Peyer's patch (tissue), 4 donors: Measurements from ENCODE around the gene LAPTM5. TPM values are rescaled to one million over a fixed set of nuclear protein-coding genes. Genes with fewer than 3 reads are reported as not detected.

Source experiments
- DNase-seq, 3 donors: peaks; one replicate each; pipeline ENCODE4 v3.0.0-alpha.2; 2017 to 2019
- H3K27ac ChIP-seq, 4 donors: fragments of 200-600 bp; sonication (generic); one replicate each; pipeline ENCODE4 v1.5.1; 2016 to 2019
- H3K27me3 ChIP-seq, 2 donors: fragments of 200-600 bp; sonication (generic); one replicate each; pipeline ENCODE4 v1.5.1; 2019
- H3K36me3 ChIP-seq, 3 donors: fragments of 200-600 bp; sonication (generic); one replicate each; pipeline ENCODE4 v1.5.1; 2016 to 2019
- H3K4me1 ChIP-seq, 4 donors: fragments of 200-600 bp; sonication (generic); one replicate each; pipeline ENCODE4 v1.5.1; 2016 to 2019
- H3K4me3 ChIP-seq, 4 donors: fragments of 200-600 bp; sonication (generic); 1 replicate in 3 of 4; 2 replicates in 1 of 4; pipeline ENCODE4 v1.5.1; 2016 to 2019; ENCODE audit warnings: mild to moderate bottlenecking in 1 of 4
- H3K9me3 ChIP-seq, 4 donors: fragments of 200-600 bp; sonication (generic); one replicate each; pipeline ENCODE4 v1.5.1; 2016 to 2019; ENCODE audit warnings: mild to moderate bottlenecking in 1 of 4
- POLR2A ChIP-seq, 2 donors: fragments of 450-650 bp; IDR thresholded peaks; one replicate each; pipeline ENCODE4 v1.5.1; 2017; ENCODE audit warnings: antibody characterized with exemption in 2 of 2, mild to moderate bottlenecking in 2 of 2, moderate library complexity in 2 of 2
- total RNA-seq, 4 donors: library from RNA; depleted of rRNA; stranded (reverse); fragments of >200 nt; gene quantifications; one replicate each; pipeline ENCODE4 v1.1.0, GENCODE V29; 2016
- TF ChIP-seq, protein P1 (sequence below), 6 experiments: fragments of 450-650 bp in 4 of 6; fragments of 200-600 bp in 2 of 6; sonication (generic) in 1 of 6; IDR thresholded peaks; one replicate each; pipeline ENCODE4 v1.5.1; 2017 to 2019; ENCODE audit warnings: antibody characterized with exemption in 6 of 6, mild to moderate bottlenecking in 3 of 6, moderate library complexity in 1 of 6

LAPTM5 gene
- total RNA-seq, 4 donors from 2014 or later, result 10.3 to 77.6 (median 18.3) TPM

DNA sequence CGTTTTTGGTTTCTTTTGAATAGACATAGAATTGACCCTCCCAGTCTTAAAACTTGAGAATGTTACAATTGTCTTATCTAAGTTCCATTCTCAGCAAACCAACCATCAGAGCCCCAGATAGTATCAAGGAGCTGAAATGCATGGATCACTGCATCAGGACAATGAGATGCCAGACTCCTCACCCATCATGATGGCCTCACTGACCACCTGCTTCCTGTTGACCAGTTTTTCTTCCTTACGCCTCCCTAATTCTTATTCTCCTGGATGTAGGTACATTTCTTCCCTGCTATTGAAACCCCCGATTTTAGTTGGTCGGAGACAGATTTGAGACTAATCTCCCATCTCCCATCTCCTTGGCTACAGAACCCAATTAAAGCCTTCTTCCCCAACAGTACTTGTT is 51.9 kb downstream of the LAPTM5 start:
- no peak for DNase-seq
- Histone ChIP-seq H3K36me3 (no peaks in the 10 kb centered on the region), H3K4me1 (peaks cover 0 to 6% (median 0%) of the 10 kb centered on the region in 4 donors), H3K9me3 (no peaks in the 10 kb centered on the region), H3K27me3 (no peaks in the 10 kb centered on the region), H3K4me3 (no peak overlapping the region), H3K27ac (no peak overlapping the region)
- TF ChIP-seq, protein P1, sequence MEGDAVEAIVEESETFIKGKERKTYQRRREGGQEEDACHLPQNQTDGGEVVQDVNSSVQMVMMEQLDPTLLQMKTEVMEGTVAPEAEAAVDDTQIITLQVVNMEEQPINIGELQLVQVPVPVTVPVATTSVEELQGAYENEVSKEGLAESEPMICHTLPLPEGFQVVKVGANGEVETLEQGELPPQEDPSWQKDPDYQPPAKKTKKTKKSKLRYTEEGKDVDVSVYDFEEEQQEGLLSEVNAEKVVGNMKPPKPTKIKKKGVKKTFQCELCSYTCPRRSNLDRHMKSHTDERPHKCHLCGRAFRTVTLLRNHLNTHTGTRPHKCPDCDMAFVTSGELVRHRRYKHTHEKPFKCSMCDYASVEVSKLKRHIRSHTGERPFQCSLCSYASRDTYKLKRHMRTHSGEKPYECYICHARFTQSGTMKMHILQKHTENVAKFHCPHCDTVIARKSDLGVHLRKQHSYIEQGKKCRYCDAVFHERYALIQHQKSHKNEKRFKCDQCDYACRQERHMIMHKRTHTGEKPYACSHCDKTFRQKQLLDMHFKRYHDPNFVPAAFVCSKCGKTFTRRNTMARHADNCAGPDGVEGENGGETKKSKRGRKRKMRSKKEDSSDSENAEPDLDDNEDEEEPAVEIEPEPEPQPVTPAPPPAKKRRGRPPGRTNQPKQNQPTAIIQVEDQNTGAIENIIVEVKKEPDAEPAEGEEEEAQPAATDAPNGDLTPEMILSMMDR (IDR thresholded peaks at IDR 0.05), result no peak
- TF ChIP-seq POLR2A (IDR thresholded peaks at IDR 0.05), result no peak

DNA sequence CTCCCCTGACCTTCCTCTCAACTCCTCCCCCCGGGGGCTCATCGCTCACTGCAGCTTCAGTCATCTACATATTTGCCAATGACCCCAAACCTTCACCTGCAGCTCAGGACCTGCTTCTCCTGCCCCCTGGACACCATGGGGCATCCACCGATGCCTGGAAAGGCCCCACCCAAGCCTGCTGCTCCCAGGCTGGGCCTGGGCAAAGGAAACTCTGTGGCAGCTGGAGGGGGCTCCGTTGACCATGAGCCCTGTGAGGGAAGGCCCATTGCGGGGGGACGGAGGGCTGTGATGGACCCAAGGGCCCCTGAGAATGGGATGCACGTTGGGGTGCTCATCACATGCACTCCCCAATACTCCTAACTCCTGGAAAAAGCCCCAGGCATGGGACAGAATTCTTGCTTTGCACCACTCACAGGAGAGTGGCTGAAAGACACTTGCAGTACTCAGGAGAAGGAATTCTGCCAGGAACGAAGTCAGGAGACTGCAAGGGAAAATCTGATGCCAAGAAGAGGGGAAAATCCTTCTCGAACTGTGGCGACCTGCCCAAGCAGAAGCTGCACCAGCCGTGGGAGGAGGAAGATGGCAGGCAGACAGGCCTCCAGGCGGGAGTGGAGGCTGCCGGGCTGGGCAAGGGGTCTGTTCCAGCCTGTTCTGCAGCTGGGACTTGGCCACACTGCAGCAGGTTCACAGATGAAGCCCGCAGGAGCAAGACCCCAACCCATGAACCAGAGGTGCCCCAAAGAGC is 52.6 kb downstream of the LAPTM5 start:
- no peak overlapping the region for H3K4me3 ChIP-seq
- no peak overlapping the region for H3K27ac ChIP-seq
- no peaks in the 10 kb centered on the region for H3K9me3 ChIP-seq
- no peaks in the 10 kb centered on the region for H3K27me3 ChIP-seq
- peaks cover 0 to 6% (median 0%) of the 10 kb centered on the region in 4 donors for H3K4me1 ChIP-seq
- TF ChIP-seq, protein P1 (IDR thresholded peaks at IDR 0.05), result no peak
- no peak for TF ChIP-seq POLR2A (IDR thresholded peaks at IDR 0.05)
- DNase-seq, result no peak
- H3K36me3 ChIP-seq, result no peaks in the 10 kb centered on the region

DNA sequence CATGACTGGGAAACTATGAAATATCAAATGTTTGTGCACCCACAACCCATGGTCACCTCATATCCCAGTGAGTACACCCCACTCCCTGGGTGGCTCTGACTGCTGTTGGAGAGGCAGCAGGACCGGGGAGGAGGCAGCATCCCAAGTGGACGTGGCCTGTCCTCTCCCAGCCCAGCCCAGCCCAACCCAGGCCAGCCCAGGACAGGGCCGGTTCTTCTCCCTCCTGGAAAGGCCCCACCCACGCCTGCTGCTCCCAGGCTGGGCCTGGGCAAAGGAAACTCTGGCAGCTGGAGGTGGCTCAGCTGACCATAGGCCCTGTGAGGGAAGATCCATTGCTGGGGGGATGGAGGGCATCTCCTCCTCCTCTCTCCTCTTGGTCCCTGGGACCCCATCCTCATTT is 53.3 kb downstream of the LAPTM5 start:
- TF ChIP-seq, protein P1 (IDR thresholded peaks at IDR 0.05), result no peak
- TF ChIP-seq POLR2A (IDR thresholded peaks at IDR 0.05), result no peak
- DNase-seq, result no peak
- Histone ChIP-seq H3K27ac (no peak overlapping the region), H3K4me3 (no peak overlapping the region), H3K36me3 (no peaks in the 10 kb centered on the region), H3K9me3 (no peaks in the 10 kb centered on the region), H3K4me1 (peaks cover 0 to 6% (median 0%) of the 10 kb centered on the region in 4 donors), H3K27me3 (no peaks in the 10 kb centered on the region)

DNA sequence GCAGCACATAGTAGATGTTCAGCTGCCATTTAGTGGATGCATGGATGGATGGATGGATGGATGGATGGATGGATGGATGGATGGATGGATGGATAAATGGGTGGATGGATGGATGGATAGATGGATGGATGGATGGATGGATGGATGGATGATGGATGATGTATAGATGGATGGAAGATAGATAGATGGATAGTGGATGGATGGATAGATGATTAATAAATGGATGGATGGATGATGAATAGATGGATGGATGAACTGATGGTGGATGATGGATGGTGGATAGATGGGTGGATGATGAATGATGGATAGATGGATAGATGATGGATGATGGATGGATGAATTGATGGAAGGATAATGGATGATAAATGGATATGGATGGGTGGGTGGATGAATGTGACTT is 54.8 kb downstream of the LAPTM5 start:
- Histone ChIP-seq H3K27me3 (no peaks in the 10 kb centered on the region), H3K4me1 (peaks cover 0 to 2% (median 0%) of the 10 kb centered on the region in 4 donors), H3K4me3 (no peak overlapping the region), H3K36me3 (no peaks in the 10 kb centered on the region), H3K9me3 (no peaks in the 10 kb centered on the region), H3K27ac (no peak overlapping the region)
- TF ChIP-seq, protein P1 (IDR thresholded peaks at IDR 0.05), result no peak
- TF ChIP-seq POLR2A (IDR thresholded peaks at IDR 0.05), result no peak
- no peak for DNase-seq

DNA sequence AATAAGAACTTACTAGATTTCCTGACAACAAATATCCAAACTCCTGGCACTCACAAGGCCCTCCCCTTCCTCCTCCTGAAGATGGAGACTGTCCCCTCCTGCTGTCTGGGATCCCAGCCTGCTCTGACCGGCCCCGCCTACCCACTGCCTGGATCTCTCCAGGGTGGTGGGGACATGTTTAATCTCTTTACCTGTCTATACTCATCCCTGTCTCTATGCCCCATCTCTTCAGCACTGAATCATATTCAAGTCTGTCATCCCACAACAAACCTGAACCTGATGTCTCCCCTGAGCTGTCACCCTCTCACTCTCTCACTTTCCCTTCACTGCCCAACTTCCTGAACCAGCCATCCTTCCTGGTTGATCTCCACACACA is 56.3 kb downstream of the LAPTM5 start:
- Histone ChIP-seq H3K36me3 (no peaks in the 10 kb centered on the region), H3K27me3 (no peaks in the 10 kb centered on the region), H3K9me3 (no peaks in the 10 kb centered on the region), H3K27ac (no peak overlapping the region), H3K4me3 (no peak overlapping the region), H3K4me1 (no peaks in the 10 kb centered on the region)
- DNase-seq, result no peak
- TF ChIP-seq, protein P1 (IDR thresholded peaks at IDR 0.05), result no peak
- TF ChIP-seq POLR2A (IDR thresholded peaks at IDR 0.05), result no peak
